ENCODE data around the gene TIGD3. TPM values are rescaled to one million over a fixed set of nuclear protein-coding genes. Genes with fewer than 3 reads are reported as not detected.

The TIGD3 gene
- total RNA-seq, 1 donor from 2014 or later, result 1.2 TPM

GRCh38 chr11:65362966-65363365 is 8.4 kb downstream of the TIGD3 start:
- no peaks in the 10 kb centered on the region for H3K9me3 Mint-ChIP-seq
- H3K36me3 Mint-ChIP-seq, result no peaks in the 10 kb centered on the region
- peaks cover 13% of the 10 kb centered on the region for H3K4me1 Mint-ChIP-seq (ENCODE audit: unreplicated experiment)
- peaks cover 4% of the 10 kb centered on the region for H3K27me3 Mint-ChIP-seq
- H3K4me3 Mint-ChIP-seq, result no peak overlapping the region
- TF ChIP-seq, protein P1, sequence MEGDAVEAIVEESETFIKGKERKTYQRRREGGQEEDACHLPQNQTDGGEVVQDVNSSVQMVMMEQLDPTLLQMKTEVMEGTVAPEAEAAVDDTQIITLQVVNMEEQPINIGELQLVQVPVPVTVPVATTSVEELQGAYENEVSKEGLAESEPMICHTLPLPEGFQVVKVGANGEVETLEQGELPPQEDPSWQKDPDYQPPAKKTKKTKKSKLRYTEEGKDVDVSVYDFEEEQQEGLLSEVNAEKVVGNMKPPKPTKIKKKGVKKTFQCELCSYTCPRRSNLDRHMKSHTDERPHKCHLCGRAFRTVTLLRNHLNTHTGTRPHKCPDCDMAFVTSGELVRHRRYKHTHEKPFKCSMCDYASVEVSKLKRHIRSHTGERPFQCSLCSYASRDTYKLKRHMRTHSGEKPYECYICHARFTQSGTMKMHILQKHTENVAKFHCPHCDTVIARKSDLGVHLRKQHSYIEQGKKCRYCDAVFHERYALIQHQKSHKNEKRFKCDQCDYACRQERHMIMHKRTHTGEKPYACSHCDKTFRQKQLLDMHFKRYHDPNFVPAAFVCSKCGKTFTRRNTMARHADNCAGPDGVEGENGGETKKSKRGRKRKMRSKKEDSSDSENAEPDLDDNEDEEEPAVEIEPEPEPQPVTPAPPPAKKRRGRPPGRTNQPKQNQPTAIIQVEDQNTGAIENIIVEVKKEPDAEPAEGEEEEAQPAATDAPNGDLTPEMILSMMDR (conservative IDR thresholded peaks at IDR 0.05), result no peak
- H3K27ac Mint-ChIP-seq, result no peak overlapping the region
- no peak for DNase-seq (ENCODE audit: extremely low spot score, unreplicated experiment)

- TF ChIP-seq, protein P1 (conservative IDR thresholded peaks at IDR 0.05), result no peak
- Mint-ChIP-seq H3K4me1 (ENCODE audit: unreplicated experiment) (peaks cover 10% of the 10 kb centered on the region), H3K27ac (no peak overlapping the region), H3K9me3 (no peaks in the 10 kb centered on the region), H3K4me3 (no peak overlapping the region), H3K27me3 (no peaks in the 10 kb centered on the region), H3K36me3 (no peaks in the 10 kb centered on the region)
- no peak for DNase-seq (ENCODE audit: extremely low spot score, unreplicated experiment)
These were observed 9.2 kb downstream of the TIGD3 start for GRCh38 chr11:65363770-65364169.

- DNase-seq (ENCODE audit: extremely low spot score, unreplicated experiment), result no peak
- no peaks in the 10 kb centered on the region for H3K9me3 Mint-ChIP-seq
- H3K36me3 Mint-ChIP-seq, result no peaks in the 10 kb centered on the region
- H3K4me3 Mint-ChIP-seq, result no peak overlapping the region
- peak overlapping the region; percentile 50 for H3K27ac Mint-ChIP-seq
- H3K27me3 Mint-ChIP-seq, result no peaks in the 10 kb centered on the region
- TF ChIP-seq, protein P1 (conservative IDR thresholded peaks at IDR 0.05), result peak; percentile 86
- peaks cover 22% of the 10 kb centered on the region for H3K4me1 Mint-ChIP-seq (ENCODE audit: unreplicated experiment)
These were observed 11.8 kb downstream of the TIGD3 start for GRCh38 chr11:65366340-65366773.

GRCh38 chr11:65370659-65371049 is 16.1 kb downstream of the TIGD3 start:
- no peaks in the 10 kb centered on the region for H3K9me3 Mint-ChIP-seq
- no peak for DNase-seq (ENCODE audit: extremely low spot score, unreplicated experiment)
- peaks cover 18% of the 10 kb centered on the region for H3K4me1 Mint-ChIP-seq (ENCODE audit: unreplicated experiment)
- no peak overlapping the region for H3K4me3 Mint-ChIP-seq
- no peaks in the 10 kb centered on the region for H3K27me3 Mint-ChIP-seq
- no peaks in the 10 kb centered on the region for H3K36me3 Mint-ChIP-seq
- TF ChIP-seq, protein P1 (conservative IDR thresholded peaks at IDR 0.05), result no peak
- peak overlapping the region; percentile 51 for H3K27ac Mint-ChIP-seq

- TF ChIP-seq, protein P1 (conservative IDR thresholded peaks at IDR 0.05), result no peak
- no peak for DNase-seq (ENCODE audit: extremely low spot score, unreplicated experiment)
- no peaks in the 10 kb centered on the region for H3K9me3 Mint-ChIP-seq
These were observed 19.5 kb downstream of the TIGD3 start for GRCh38 chr11:65373839-65374580.

More at GRCh38 chr11:65373839-65374580, 19.5 kb downstream of the TIGD3 start:
- H3K4me3 Mint-ChIP-seq, result no peak overlapping the region
- no peaks in the 10 kb centered on the region for H3K27me3 Mint-ChIP-seq
- H3K36me3 Mint-ChIP-seq, result no peaks in the 10 kb centered on the region
- no peak overlapping the region for H3K27ac Mint-ChIP-seq
- H3K4me1 Mint-ChIP-seq (ENCODE audit: unreplicated experiment), result peaks cover 10% of the 10 kb centered on the region

Measured in type B pancreatic cell (in vitro differentiated cells).